Activated B cell treated with CpG ODN at 0.5 μM for 24 hours (primary cell): Measurements from ENCODE around the gene ZNF641. TPM values are rescaled to one million over a fixed set of nuclear protein-coding genes. Genes with fewer than 3 reads are reported as not detected.
"Not testable (repeated sequence)": the region's sequence is repeated elsewhere in the genome, so short reads cannot be mapped to it uniquely, and the experiment has no call there.

Source experiments
- ATAC-seq: fragments of 200-7000 bp; cut with Tn5 transposase; one replicate; pipeline ENCODE4 v1.10.0; 2021; ENCODE audit warnings: low read depth, mild to moderate bottlenecking, moderate library complexity
- CTCF ChIA-PET: fragments of 350-600 bp; sonication (Branson Sonifier 250); formaldehyde crosslinking; loops from one replicate; lab custom pipeline; 2021; ENCODE audit warnings: antibody characterized with exemption; lab: Charles Lee
- POLR2A ChIA-PET: fragments of 350-600 bp; sonication (Branson Sonifier 250); formaldehyde crosslinking; loops from one replicate; lab custom pipeline; 2021; ENCODE audit warnings: antibody characterized with exemption; lab: Charles Lee
- DNase-seq: peaks from one replicate; pipeline ENCODE4 v3.0.0; 2022
- H3K27ac Mint-ChIP-seq: one replicate; pipeline ENCODE4 v1.8.0; 2020; ENCODE audit warnings: mixed read lengths
- H3K27me3 Mint-ChIP-seq: one replicate; pipeline ENCODE4 v1.8.0; 2021; ENCODE audit warnings: mixed read lengths
- H3K36me3 Mint-ChIP-seq: one replicate; pipeline ENCODE4 v1.8.0; 2021; ENCODE audit warnings: low read depth, mixed read lengths
- H3K4me1 Mint-ChIP-seq: one replicate; pipeline ENCODE4 v1.8.0; 2021; ENCODE audit warnings: mixed read lengths
- H3K4me3 Mint-ChIP-seq: one replicate; pipeline ENCODE4 v1.8.0; 2020; ENCODE audit warnings: mild to moderate bottlenecking, mixed read lengths
- H3K9me3 Mint-ChIP-seq: one replicate; pipeline ENCODE4 v1.8.0; 2020; ENCODE audit warnings: mixed read lengths
- CTCF ChIP-seq: fragments of 200-600 bp; IDR thresholded peaks from one replicate; pipeline ENCODE4 v1.8.0; 2022; ENCODE audit warnings: antibody characterized with exemption, mild to moderate bottlenecking
- intact Hi-C: fragments of 100-400 bp; cut with micrococcal nuclease; formaldehyde crosslinking; loops from one replicate; pipeline ENCODE4 v1.15.1; 2024
- total RNA-seq: library from RNA; stranded (reverse); gene quantifications from 2 replicates; pipeline ENCODE4 v1.2.3, GENCODE V29; 2022

The ZNF641 gene
- total RNA-seq, 1 donor from 2014 or later: 34.5 TPM

GRCh38 chr12:48336564-48336963 lies 14.2 kb downstream of the ZNF641 start:
- no peak for TF ChIP-seq CTCF
- Mint-ChIP-seq H3K9me3 (no peaks in the 10 kb centered on the region), H3K4me1 (peaks cover 5% of the 10 kb centered on the region), H3K27ac (no peak overlapping the region), H3K4me3 (no peak overlapping the region), H3K27me3 (no peaks in the 10 kb centered on the region), H3K36me3 (peaks cover 31% of the 10 kb centered on the region)
- POLR2A ChIA-PET: no interaction called here
- ATAC-seq (no peak), DNase-seq (no peak)
- CTCF ChIA-PET: no interaction called here
- intact Hi-C loops: no loop called here

GRCh38 chr12:48336061-48336460 lies 14.7 kb downstream of the ZNF641 start:
- ChIA-PET POLR2A (no interaction called here), CTCF (no interaction called here)
- H3K27me3 Mint-ChIP-seq: no peaks in the 10 kb centered on the region
- H3K4me1 Mint-ChIP-seq: peaks cover 5% of the 10 kb centered on the region
- TF ChIP-seq CTCF: no peak
- no peak for ATAC-seq
- no peak for DNase-seq
- no peak overlapping the region for H3K4me3 Mint-ChIP-seq
- H3K27ac Mint-ChIP-seq: no peak overlapping the region
- intact Hi-C loops: no loop called here
- H3K36me3 Mint-ChIP-seq: peaks cover 28% of the 10 kb centered on the region
- no peaks in the 10 kb centered on the region for H3K9me3 Mint-ChIP-seq

- no peak for ATAC-seq
- no peak overlapping the region for H3K4me3 Mint-ChIP-seq
- CTCF ChIA-PET: no interaction called here
- H3K9me3 Mint-ChIP-seq: no peaks in the 10 kb centered on the region
- POLR2A ChIA-PET: no interaction called here
- TF ChIP-seq CTCF: no peak
- no peaks in the 10 kb centered on the region for H3K27me3 Mint-ChIP-seq
- intact Hi-C loops: no loop called here
- H3K4me1 Mint-ChIP-seq: peaks cover 5% of the 10 kb centered on the region
- peaks cover 18% of the 10 kb centered on the region for H3K36me3 Mint-ChIP-seq
- no peak for DNase-seq
- no peak overlapping the region for H3K27ac Mint-ChIP-seq
Measured at GRCh38 chr12:48334808-48335207, 15.9 kb downstream of the ZNF641 start.

- intact Hi-C loops, ATAC-seq, H3K27ac Mint-ChIP-seq, H3K4me3 Mint-ChIP-seq, H3K4me1 Mint-ChIP-seq, CTCF ChIA-PET, POLR2A ChIA-PET, H3K9me3 Mint-ChIP-seq, H3K27me3 Mint-ChIP-seq, DNase-seq: not testable (repeated sequence)
- peaks cover 11% of the 10 kb centered on the region for H3K36me3 Mint-ChIP-seq
Measured at GRCh38 chr12:48333680-48334079, 17.0 kb downstream of the ZNF641 start.

GRCh38 chr12:48331399-48331798 lies 19.3 kb downstream of the ZNF641 start:
- Mint-ChIP-seq H3K9me3 (no peaks in the 10 kb centered on the region), H3K27me3 (peaks cover 6% of the 10 kb centered on the region), H3K27ac (no peak overlapping the region), H3K4me1 (peaks cover 5% of the 10 kb centered on the region), H3K36me3 (peaks cover under 1% of the 10 kb centered on the region), H3K4me3 (no peak overlapping the region)
- no peak for TF ChIP-seq CTCF
- ATAC-seq (no peak), DNase-seq (no peak)
- intact Hi-C loops: no loop called here
- ChIA-PET POLR2A (no interaction called here), CTCF (no interaction called here)
